Right renal cortex interstitium (tissue), 3 donors: Measurements from ENCODE around the gene SMIM7. TPM values are rescaled to one million over a fixed set of nuclear protein-coding genes. Genes with fewer than 3 reads are reported as not detected.
"Not testable (repeated sequence)": the region's sequence is repeated elsewhere in the genome, so short reads cannot be mapped to it uniquely, and the experiment has no call there.

ENCODE experiments used
- DNase-seq, 3 donors: peaks; one replicate each; pipeline ENCODE4 v3.0.0-alpha.2; 2013; ENCODE audit warnings: low read depth in 3 of 3, low spot score in 2 of 3
- polyA plus RNA-seq, 3 donors: library from polyadenylated mRNA; unstranded; fragments of 120-200 nt; gene quantifications; one replicate each; pipeline ENCODE4 v1.2.1, GENCODE V29; 2013; ENCODE audit not compliant: insufficient read length in 3 of 3

Gene SMIM7
- 100 to 1,000 TPM; 105 to 113 (median 110) TPM for polyA plus RNA-seq

- peak; percentile 97 to 98 (median 98) for DNase-seq
These were observed at the start of gene SMIM7 for GRCh38 chr19:16659832-16660708. Gene SMIM7, minus strand, starts transcription at chr19:16660144. Its CDS starts 34 bp downstream, at chr19:16660110.

- DNase-seq = no peak
These were observed 43.7 kb upstream of the SMIM7 start for GRCh38 chr19:16703677-16704076.

- DNase-seq = no peak
These were observed 42.2 kb upstream of the SMIM7 start for GRCh38 chr19:16702123-16702522.

- no peak for DNase-seq
These were observed 39.0 kb upstream of the SMIM7 start for GRCh38 chr19:16698914-16699313.

- DNase-seq = no peak
These were observed 28.1 kb upstream of the SMIM7 start for GRCh38 chr19:16688084-16688483.

GRCh38 chr19:16684216-16684615 is 24.3 kb upstream of the SMIM7 start:
- DNase-seq = no peak

- DNase-seq = no peak
These were observed 22.6 kb upstream of the SMIM7 start for GRCh38 chr19:16682539-16682938.

GRCh38 chr19:16679811-16680210 is 19.9 kb upstream of the SMIM7 start:
- no peak for DNase-seq

GRCh38 chr19:16678498-16678897 is 18.6 kb upstream of the SMIM7 start:
- DNase-seq = no peak

GRCh38 chr19:16677055-16677454 is 17.1 kb upstream of the SMIM7 start:
- DNase-seq = no peak

- DNase-seq = no peak
These were observed 16.3 kb upstream of the SMIM7 start for GRCh38 chr19:16676101-16676798.

GRCh38 chr19:16673839-16674238 is 13.9 kb upstream of the SMIM7 start:
- not testable (repeated sequence) for DNase-seq

GRCh38 chr19:16673231-16673630 is 13.3 kb upstream of the SMIM7 start:
- DNase-seq = no peak

GRCh38 chr19:16671652-16672274 is 11.8 kb upstream of the SMIM7 start:
- DNase-seq = no peak

GRCh38 chr19:16670291-16670690 is 10.3 kb upstream of the SMIM7 start:
- DNase-seq = no peak

GRCh38 chr19:16668702-16669101 is 8.8 kb upstream of the SMIM7 start:
- DNase-seq = not testable (repeated sequence)

- no peak for DNase-seq
These were observed 8.2 kb upstream of the SMIM7 start for GRCh38 chr19:16668176-16668575.

- DNase-seq = no peak
These were observed 1.6 kb upstream of the SMIM7 start for GRCh38 chr19:16661480-16662034.

GRCh38 chr19:16660763-16661479 is 977 bp upstream of the SMIM7 start, which contains the start of gene TMEM38A:
Gene TMEM38A, plus strand, starts transcription at chr19:16661139. Its CDS starts 79 bp downstream, at chr19:16661218.
- DNase-seq = no peak

- no peak for DNase-seq
These were observed 496 bp downstream of the SMIM7 start for GRCh38 chr19:16659464-16659831.
